ENCODE results near the gene PHACTR3.

The PHACTR3 gene

DNA sequence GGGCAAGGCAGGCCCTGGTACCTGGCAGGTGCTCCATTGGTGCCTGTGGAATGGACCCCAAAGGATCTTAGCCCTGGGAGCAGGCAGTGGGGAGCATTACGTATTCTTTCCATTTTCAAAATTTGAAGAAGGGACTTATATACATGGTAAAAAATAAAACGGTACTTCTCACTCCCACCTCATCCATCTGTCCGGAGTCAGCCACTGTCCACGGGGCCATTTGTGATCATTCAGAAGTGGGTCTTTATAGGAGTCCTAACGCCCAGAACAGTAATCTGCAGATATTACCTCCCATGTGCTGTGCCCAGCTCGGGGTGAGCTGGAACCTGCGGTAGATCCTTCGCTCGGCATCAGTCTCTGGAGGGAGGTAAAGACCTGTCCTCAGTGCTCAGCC, 218.7 kb downstream of the PHACTR3 start:
- no peak for DNase-seq

DNA sequence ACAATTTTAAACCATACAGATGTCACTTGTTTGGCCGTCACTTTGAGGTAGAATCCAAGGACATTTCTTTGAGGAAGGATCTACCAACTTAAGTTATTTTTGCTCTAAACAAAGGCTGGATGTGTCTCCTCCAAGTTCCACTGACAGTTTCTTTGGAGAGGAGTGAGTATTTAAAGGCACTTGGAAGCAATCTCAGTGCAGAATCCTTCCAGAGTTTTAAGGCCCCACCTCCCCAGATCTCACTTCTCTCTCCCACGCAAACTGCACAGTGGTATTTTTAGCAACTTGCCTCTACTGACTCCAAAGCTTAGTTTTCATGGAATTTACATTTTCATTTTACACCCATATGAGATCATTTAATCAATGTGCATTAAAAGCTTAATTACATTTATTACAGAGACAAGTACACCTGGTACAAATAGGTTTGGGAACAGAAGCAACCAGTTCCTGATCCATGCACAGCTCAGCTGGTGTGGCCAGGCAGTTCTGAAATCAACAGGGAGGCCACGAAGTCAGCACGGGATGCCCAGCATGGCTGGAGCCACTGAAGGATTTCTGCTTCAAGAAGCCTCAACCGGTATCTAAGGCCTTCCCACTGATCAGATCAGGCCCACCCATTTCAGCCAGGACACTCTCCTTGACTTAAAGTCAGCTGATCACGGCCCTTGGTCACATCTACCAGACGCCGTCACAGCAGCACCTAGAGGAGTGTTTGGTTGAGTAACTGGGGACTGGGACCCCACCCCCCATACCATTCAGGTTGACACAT, 219.3 kb downstream of the PHACTR3 start:
- DNase-seq: no peak

DNA sequence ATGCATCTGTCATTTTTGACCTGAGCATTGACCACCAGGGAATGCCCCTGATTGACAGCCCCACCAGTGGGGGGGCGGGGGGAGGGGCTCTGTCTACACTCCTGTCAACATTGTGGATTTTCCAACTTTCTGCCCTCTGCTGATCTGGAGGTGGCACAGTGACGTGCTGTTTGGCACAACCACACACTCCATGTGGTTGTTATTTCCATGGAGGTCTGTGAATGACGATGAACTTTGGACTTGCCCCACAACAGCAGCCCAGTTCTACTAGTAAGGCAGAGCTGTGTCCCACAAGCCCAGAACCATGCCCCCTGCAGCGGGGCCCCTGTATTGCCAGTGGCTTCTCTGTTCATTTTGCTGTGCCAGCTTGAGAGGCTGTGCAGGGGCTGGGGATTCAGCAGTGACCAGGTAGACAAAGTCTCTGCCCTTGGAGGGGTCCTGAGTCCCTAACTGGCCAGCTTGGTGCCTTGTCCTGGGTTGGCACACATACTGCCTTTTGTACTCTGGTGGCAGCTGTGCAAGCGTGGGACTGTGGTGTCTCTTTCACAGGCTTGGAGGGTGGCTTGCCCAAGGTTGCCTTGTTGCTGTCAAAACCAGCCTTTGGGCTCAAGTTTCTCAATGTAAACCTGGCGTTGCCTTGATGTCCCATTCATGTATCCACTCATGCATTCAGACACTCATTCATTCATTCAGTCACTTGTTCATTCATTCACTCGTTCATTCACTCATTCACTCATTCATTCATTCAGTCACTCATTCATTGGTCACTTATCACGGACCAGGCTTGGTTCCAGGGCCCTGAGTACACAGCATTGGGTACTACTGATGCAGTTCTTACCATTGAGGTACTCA, 220.6 kb downstream of the PHACTR3 start:
- DNase-seq: no peak

DNA sequence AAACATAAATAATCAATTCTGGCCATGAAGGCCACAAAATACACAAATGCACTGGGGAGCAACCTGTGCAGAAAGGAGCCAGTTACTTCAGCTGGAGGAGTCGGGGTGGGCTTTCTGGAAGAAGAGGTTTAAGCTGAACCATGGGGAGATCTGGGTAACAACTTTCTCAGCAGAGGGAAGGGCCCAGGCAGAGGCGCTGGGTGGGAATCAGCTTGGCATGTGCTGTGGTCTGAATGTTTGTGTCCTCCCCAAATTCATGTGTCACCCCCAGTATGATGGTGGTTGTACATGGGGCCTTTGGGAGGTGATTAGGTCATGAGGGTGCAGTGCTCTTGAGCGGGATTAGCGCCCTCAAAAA, 221.2 kb downstream of the PHACTR3 start:
- DNase-seq: no peak

DNA sequence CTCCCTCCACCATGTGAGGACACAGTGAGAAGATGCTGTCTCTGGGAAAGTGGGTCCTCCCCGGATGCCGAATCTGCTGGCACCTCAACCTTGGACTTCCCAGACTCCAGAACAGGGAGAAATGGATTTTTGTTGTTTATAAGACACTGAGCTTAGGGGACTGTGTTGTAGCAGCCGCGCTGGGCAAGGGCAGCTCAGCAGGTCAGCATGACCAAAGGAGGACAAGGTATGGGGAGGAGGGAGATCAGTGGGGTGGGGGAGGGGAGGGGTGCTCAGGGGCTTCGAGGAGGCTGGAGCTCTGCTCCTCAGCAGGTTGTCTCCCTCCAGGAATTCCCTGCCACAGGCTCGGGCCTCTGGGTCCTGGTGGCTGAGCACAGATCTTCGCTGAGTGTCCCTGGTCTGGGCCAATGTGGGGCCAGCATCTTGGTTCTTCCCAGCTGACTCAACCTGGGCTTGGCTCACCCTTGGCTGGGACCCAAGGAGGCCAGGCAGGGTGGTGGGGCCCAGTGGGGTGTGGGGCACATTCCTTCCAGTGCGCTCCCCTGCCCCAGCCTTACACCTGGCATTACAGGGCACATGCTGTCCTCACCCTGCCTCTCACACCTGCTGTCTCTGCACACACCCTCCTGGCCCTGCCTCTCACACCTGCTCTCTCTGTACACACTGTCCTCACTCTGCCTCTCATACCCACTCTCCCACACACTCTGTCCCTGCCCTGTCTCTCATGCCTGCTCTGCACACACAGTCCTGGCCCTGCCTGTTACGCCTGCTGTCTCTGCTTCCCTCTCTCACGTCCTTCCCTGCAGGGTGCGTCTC, 221.8 kb downstream of the PHACTR3 start:
- no peak for DNase-seq

DNA sequence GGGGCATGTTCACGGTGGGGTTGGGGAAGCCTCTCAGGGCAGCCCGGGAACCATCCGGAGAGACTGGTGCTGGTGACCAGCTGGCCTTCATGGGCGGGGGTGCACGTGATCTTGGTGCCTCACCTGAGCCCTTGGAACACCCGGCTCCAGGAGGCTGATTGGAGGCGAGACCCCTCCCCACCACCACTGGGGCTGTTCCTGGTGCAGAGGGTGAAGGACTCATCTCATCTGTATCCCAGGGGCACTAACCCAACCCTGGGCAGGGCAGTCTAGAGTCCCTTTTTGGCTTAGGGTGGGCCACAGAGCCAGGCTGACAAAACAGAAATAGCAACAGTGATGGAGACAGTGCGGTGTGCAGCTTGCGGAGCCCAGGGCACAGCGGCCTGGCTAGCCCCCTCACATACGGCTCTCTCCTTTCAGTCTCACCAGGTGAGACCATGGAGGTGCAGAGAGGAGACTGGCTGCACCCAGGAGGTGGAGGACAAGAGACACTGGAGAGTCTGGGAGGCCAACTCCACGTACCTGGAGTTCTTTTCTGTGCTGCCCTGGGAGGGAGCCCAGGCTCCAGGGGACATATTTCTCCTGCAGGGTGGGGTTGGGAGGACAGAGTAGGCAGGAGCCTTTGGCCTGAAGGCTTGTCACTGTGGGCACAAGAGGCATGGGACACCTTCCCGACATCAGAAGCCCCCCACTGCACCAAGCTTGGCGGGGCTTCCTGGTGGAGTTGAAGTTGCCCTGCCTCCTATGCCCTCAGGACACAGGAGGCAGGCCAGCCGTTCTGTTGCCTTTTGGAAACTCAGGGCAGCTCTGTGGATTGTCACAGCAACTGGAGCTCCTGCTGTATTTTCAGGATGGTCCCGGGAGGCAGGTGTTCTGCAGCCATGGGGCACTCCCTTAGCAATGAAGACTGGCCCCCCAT, 223.1 kb downstream of the PHACTR3 start:
- no peak for DNase-seq

DNA sequence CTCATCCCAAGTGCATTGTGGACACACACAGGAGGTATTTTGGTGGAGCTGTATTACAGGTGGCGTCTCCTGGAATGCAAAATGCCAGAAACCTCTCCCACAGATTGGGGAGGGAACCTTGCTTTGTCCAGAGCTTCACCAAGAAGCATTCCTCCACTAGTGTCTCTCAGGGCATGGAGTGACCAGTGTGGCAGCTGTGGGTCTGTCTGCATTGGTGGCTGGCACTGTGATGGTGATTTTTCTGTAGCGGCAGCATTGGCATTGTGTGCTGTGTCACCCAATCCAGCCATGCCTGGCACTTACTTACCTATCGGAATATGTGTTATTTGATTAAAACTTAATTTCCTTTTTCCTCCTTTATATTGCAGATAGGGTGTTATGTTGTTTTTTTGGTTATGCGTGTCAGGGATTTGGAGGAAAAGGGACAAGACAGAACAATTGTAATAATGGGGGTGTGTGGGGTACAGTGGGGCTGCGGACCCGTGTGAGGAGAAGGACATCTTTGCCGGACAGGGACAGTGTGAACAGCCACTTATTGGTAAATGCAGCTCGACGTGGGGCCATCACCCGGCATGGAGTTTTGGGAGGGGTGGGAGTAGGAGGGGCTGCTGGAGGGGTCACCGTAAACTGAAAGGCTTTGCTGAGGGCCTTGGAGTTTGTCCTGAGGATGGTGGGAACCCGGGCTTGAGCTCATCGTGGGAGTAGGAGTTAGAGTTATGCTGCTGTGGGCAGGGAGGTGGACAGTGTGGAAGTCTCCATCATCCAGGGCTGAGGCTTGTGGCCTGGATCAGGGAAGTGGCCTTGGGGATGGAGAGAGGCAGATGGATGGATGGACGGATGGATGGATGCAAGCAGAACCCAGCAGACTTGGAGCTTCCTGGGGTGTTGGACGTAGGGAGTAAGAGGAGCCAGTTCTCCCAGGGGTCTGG, 224.0 kb downstream of the PHACTR3 start:
- no peak for DNase-seq

DNA sequence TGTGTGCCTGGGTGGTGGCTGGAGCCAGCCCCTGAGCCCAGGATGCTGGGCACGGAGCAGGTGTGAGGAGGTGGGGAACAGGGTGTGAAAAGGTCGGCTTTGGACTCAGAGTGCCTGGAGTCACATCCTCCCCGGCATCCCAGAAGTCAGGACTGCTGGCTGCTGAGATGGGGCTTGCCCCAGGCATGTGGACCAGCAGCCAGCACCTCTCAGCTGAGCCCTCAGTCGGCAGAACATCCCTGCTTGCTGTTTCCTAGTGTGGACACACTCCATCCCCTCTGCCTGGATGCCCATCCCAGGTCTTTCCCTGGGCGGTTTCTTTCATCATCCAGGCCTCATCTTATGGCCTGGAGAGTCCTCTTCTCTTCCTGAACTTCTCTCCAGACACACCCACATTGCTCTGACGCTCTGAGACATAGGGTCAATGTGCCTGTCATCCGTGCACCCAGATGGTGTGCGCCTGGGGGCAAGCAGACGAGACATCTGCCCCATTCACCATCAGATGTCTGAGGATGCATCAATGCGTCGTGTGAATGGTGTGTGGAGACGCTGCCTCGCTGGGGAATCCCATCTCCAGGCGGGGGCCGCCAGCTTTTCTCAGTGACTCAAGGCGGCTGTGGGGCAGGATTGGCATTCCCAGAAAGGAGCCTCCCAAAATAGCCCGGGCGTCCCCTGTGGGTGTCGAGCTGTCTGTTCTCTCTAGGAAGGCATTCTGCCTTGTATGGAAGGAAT, 224.9 kb downstream of the PHACTR3 start:
- DNase-seq: no peak

DNA sequence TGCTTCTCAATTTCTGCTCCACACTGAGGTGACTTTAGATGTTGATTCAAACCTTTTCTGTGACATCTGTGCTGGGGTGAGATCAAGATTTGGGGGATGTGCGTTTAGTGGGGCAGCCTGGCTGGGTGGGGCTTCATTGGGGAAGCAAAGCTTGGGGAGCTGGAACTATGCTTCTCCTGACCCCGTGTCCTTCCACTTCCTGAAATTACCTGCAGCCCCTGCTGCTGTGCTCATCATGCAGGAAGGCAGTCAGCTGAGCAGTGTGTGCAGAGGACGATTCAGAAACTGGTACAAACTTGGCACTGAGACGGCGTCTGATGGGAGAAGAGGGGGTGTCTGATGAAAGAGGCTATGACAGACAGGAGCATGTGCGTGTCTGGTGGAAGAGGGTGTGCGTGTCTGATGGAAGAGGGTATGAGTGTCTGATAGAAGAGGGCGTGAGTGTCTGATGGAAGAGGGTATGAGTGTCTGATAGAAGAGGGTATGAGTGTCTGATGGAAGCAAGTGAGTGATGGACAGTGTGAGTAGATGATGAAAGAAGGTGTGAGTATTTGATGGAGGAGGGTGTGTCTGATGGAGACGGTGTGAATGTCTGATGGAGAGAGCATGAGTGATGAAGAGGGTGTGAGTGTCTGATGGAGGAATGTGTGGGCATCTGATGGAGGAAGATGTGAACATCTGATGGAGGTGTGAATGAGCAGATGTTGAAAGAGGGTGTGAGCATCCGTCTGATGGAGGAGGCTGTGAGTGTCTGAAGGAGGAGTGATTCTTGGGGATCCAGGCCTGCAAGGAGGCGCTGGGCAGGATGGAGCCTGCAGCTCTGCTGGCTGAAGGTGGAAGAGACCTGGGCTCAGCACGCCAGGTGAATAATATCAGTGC, 225.7 kb downstream of the PHACTR3 start:
- no peak for DNase-seq

DNA sequence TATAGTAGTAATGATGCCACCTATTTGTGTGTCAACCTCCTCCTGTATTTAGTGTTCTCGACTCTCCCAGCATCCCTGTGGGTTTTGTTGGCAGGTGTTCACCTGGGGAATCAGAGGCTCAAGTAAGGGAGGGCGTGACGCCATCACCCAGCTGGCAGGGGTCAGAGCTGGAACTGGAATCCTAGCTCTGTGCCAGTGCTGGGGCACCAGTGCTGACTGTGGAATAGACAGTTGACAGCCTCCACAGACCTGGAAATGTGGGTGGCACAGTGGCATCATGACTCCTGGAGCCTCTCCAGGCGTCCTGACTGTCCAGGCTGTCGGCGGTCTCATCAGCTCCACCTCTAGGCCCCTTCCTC, 226.3 kb downstream of the PHACTR3 start:
- no peak for DNase-seq

DNA sequence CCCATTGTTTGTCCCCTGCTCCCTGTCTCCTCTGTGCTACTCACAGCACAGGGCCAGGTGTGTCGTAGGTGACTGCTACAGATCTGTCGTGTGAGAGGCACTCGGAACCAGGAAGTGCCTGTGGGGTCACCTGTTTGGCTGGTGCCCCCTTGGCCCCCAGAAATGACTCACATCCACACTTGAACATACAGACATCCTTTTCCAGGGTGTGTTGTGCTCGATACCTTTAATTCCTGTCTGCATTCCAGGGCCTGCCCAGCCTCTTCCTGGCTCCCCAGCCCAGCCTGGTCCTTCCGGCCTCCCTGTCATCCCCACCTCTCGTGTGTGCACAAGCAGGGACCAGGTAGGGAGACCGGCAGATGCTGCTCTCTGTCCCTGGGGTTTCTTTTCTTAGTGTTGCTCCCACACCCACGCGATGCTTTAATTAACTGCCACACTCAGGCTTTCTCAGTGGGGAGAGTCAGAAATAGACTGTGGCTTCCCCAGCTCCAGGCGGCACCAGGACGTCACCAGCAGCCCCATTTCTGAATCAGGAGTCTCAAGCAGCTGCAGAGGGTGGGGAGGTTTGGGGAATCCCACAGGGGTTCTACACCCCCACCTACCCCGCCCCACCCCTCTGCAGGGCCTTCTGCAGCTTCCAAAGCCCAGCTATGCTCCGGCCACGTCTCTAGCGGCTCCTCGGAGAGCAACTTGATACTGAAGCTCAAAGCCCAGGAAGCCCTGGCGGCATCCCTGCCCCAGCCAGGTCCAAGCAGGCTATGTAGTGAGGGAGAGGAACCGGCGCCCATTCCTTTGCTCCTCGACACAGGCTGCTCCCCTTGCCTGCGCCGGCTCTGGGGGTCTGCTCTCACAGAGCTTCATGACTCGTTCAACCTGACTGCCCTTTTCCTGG, 226.9 kb downstream of the PHACTR3 start:
- DNase-seq: no peak

DNA sequence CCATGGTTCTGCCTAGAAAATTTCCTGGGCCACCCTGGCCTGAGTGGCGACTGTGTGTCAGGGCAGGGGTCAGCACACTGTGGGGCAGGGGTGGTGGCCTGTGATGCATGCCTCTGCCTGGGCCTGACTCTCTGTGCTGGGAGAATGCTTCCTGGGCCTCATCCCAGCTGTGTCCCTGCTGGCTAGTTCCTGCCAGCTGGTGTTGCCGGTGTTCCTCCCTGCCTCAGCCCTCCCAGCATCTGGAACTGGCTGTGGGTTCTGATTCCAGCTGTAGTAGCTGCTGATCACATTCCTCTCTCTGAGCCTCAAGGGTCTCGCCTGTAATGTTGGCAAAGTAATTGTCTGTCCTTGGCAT, 227.6 kb downstream of the PHACTR3 start:
- no peak for DNase-seq

DNA sequence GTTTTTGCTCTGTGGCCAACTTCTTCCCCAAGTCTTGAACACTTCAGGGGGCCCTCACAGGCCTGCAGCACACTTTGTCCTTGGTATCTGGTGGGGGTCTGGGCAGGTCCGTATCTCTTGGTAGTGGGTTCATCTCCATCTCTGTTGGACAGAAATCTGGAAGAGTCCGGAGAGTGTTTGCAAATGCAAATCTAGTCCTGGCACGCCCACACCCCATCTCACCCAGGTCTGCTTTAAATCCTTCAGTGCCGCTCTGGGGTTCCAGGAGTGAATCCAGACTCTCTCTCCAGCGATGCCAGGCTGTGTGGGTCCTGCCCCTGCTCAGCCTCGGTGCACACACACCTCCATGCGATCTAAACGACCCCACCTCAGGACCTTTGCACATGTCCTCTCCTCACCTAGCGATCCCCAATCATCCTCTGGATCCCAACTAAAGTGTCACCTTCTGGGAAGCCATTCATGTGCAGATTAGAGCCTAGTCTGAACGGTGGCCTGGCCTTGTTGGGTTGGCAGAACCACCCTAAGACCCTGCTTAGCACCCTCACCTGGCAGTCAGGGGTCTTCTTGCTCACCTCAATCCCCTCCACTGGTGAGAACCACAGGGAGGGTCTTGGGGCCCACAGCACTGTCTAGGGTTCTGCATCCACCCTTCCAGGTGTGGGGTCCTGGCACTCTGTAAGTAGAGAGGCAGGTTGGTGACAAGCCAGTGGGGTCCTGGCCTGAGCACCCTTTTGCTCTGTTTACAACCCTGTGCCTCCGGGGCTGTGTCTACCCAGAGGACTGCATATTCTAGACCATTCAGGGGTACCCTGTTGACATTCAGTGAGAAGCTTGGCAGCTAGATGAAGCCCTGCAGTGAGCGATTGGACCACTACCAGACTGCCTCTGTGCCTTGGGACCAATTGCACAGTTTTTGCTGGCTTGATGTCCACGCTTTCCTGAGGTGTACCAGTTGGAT, 228.3 kb downstream of the PHACTR3 start:
- DNase-seq: no peak

DNA sequence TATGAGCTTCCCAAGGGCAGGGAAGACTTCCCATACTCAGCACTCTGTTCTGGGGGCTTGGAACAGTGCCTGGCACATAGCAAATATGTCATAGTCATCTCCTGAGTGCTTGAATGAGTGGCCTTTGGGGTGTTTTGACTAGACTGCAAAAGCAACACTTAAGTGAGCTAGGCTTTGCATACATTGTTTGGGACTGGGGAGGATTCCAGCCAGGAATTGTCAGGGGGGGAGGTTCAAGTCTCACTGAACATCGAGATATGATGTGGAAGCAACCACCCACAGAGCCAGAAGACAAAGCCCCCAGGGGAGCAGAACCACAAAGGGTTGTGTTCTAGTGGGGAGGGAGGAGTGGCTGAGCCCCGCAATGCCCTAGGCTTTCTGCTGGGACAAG, 230.7 kb downstream of the PHACTR3 start:
- DNase-seq: no peak

DNA sequence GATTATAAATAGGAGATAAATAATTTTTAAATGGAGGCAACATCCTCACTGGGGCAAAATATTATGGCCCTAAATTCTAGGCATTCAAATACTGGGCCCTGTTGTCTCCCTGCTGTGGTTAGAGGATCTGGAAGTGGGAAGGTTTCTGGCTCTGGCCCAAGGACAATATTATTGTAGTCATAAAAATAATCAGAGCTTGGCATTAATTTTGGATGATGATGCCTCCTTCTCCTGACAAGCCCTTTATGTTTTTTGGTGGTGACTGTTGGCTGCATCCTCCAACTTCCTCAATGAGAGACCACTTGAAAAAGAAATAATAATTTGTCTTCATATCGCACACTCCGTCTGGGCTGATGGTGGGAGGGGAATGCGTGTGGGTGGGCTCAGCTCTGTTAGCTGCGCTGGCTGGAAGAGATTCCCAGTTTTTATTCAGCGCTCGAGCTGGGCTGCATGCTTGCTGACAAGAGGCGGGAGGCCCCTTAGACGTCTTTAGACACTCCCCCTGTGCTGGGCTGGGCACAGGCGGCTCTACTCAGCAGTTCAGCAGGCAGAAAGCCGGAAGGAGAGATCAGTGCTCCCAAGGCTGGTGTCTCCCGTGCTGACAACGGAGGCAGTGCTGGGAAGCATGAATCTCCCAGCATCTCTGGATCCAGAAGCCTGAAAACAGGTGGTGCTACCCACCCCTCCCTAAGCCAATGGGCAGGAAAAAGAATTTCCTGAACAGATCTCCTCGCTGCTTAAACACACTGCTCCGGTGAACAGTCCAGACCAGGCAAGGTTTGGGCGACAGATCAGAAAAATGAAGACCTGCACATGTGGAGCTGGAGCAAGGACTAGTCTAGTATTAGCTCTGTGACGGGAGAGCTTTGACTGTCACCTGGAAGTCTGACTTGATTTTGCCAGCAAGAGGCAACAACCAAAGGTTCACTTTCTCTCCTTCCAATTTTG, 231.4 kb downstream of the PHACTR3 start:
- DNase-seq: no peak

DNA sequence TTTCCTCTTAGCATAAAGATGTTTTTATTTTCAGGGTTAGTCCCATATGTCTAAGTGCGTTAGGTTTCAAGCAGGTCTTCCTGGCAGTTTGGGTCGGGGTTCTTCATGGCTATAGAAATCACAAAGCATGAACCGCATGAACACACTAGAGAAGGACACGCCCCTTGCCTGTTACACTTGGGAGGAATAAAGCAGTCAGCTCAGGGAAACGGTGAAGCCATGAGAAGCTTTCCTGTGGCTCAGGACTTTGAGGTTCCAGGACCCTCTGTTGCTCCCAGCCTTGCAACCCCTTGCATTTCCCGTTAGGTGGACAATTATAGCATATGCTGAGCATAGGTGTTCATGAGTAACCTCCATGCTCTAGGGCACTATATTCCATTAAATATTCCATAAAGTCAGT, 232.4 kb downstream of the PHACTR3 start:
- no peak for DNase-seq
